Measurements from ENCODE around the gene LEFTY1. TPM values are rescaled to one million over a fixed set of nuclear protein-coding genes. Genes with fewer than 3 reads are reported as not detected.

LEFTY1 gene
- total and polyA plus RNA-seq, 9 of the 15 experiments (the other 6 are each of a cell fraction or from before 2014, with no cell fraction given) = 0.07 to 0.24 (median 0.17) TPM; not detected in 5

DNA sequence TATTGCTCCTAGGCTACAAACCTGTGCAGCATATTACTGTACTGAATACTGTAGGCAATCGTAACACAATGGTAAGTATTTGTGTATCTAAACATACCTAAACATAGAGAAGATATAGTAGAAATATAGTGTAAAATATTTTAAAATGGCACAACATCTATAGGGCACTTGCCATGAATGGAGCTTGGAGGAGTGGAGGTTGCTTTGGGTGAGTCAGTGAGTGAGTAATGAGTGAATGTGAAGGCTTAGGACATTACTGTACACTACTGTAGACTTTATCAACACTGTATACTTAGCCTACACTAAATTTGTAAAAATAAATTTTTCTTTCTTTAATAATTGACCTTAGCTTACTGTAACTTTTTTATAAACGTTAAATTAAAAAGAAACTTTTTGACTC, 44.1 kb upstream of the LEFTY1 start (continued):
- no peak for TF ChIP-seq CHAMP1 (IDR thresholded peaks at IDR 0.05)
- no peak for TF ChIP-seq ETS2 (tag; IDR thresholded peaks at IDR 0.05; ENCODE audit: borderline replicate concordance, poor library complexity, severe bottlenecking)
- TF ChIP-seq, protein P1, sequence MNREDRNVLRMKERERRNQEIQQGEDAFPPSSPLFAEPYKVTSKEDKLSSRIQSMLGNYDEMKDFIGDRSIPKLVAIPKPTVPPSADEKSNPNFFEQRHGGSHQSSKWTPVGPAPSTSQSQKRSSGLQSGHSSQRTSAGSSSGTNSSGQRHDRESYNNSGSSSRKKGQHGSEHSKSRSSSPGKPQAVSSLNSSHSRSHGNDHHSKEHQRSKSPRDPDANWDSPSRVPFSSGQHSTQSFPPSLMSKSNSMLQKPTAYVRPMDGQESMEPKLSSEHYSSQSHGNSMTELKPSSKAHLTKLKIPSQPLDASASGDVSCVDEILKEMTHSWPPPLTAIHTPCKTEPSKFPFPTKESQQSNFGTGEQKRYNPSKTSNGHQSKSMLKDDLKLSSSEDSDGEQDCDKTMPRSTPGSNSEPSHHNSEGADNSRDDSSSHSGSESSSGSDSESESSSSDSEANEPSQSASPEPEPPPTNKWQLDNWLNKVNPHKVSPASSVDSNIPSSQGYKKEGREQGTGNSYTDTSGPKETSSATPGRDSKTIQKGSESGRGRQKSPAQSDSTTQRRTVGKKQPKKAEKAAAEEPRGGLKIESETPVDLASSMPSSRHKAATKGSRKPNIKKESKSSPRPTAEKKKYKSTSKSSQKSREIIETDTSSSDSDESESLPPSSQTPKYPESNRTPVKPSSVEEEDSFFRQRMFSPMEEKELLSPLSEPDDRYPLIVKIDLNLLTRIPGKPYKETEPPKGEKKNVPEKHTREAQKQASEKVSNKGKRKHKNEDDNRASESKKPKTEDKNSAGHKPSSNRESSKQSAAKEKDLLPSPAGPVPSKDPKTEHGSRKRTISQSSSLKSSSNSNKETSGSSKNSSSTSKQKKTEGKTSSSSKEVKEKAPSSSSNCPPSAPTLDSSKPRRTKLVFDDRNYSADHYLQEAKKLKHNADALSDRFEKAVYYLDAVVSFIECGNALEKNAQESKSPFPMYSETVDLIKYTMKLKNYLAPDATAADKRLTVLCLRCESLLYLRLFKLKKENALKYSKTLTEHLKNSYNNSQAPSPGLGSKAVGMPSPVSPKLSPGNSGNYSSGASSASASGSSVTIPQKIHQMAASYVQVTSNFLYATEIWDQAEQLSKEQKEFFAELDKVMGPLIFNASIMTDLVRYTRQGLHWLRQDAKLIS (CRISPR knock-in tag; IDR thresholded peaks at IDR 0.05) = no peak
- peak; percentile 18; the same call in 1 of the 2 replicates for TF ChIP-seq JUND (IDR thresholded peaks at IDR 0.05; ENCODE audit: borderline replicate concordance, low read depth, low read length)
- no peak for TF ChIP-seq JUND (tag; IDR thresholded peaks at IDR 0.05; ENCODE audit: borderline replicate concordance, low read depth, low read length)
- TF ChIP-seq CHCHD3 (CRISPR knock-in tag; IDR thresholded peaks at IDR 0.05) = no peak
- no peak for TF ChIP-seq POU5F1 (IDR thresholded peaks at IDR 0.05; ENCODE audit: borderline replicate concordance, low read depth, low read length, partially characterized antibody)
- TF ChIP-seq BRD4 (IDR thresholded peaks at IDR 0.05) = no peak
- peak; percentile 94 for TF ChIP-seq FOSL1 (tag; conservative IDR thresholded peaks at IDR 0.05)
- no peak for TF ChIP-seq ZNF23 (CRISPR knock-in tag; IDR thresholded peaks at IDR 0.05)

All from K562 (cell line).